Measurements from ENCODE around the gene TMEM109. TPM values are rescaled to one million over a fixed set of nuclear protein-coding genes. Genes with fewer than 3 reads are reported as not detected.

The TMEM109 gene
- total RNA-seq, 4 donors from 2014 or later: 79.6 to 150 (median 88.7) TPM

GRCh38 chr11:60970369-60970774 is 56.4 kb downstream of the TMEM109 start:
- DNase-seq (ENCODE audit: low spot score) (no peak), ATAC-seq (ENCODE audit: low FRiP score) (no peak)
- TF ChIP-seq CTCF (IDR thresholded peaks at IDR 0.05): peak in 1 of 3 donors; percentile 51

DNA sequence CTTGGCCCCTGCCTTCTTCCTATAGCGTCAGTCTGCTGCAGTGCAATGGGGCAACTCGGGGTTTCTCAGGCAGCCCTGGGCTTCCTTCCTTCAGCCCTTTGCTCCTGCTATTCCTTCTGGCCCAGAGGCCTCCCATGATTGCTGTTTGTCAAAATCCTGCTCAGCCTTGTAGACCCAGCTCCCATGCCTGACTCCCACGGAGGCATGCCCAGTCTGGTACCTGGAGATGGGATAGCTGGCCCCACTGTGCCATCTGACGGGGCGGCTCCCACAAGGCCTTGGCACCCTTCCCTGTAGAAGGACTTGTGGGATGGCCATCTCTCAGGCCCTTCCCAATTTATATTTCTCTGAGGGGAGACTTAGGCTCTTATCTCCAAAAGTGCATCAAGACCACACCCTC is 56.9 kb downstream of the TMEM109 start:
- TF ChIP-seq CTCF (IDR thresholded peaks at IDR 0.05): no peak
- no peak for ATAC-seq (ENCODE audit: low FRiP score)
- DNase-seq (ENCODE audit: low spot score): no peak

DNA sequence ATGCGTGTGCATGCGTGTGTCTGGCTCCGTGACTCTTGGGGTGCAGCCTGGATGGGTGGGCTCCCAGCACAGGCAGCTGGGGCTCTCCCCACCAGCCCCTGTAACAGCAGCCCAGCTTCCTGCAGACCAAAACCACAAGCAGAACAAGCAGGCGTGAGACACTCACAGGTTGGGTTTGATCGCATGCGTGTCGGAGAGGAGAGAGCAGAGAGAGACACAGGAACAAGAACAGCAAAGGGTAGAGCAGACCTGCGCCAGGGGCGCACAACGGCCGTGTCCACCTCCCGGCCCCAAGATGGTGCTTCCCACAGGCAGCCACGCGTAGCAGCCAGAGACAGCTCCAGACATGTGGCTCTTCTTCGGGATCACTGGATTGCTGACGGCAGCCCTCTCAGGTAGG is 57.6 kb downstream of the TMEM109 start, which contains the start of gene CD6:
Gene CD6, plus strand, starts transcription at position 161 of the 400 bp plus-strand sequence. Its CDS starts 186 bp downstream, at position 347.
- ATAC-seq (ENCODE audit: low FRiP score): no peak
- no peak for DNase-seq (ENCODE audit: low spot score)
- TF ChIP-seq CTCF (IDR thresholded peaks at IDR 0.05): no peak

DNA sequence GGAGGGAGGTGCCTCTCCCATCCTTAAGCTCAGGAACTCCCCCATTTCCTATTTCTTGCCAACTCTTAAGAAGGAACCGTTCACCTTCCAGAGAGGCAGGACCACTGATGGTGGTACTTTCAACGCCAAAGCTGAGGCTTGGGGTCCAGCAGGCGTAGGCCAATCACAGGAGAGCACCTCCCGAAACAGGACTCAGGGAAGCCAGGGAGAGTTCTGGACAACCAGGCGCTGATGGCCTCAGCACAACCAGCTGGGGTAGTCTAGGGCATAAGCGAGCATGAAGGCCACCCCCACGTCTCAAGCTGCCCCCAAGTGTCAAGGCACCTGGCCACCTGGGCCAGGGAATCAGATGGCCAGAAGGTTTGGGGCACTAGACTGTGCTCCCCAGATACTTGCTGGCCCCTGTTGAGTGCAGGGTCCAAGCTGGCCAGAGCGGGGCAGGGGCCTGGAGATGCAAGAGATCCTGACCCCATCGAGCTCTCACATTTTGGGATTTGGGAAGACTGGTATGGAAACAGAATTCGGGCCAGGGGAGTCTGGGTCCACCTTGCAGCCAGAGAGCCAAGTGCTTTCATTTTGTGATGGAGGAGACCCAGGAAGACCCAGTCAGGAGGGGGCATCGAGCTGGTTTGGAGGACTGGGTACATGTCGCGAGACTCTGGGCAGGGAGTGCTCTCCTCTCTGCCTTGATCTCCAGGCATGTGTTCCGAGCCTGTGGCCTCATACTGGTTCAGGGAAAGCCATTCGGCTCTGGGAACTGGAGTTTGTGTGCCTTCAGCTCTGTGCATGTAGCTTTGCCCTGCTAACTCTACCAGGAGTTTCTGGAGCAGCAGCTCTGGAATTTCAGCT is 58.4 kb downstream of the TMEM109 start:
- TF ChIP-seq CTCF (IDR thresholded peaks at IDR 0.05): no peak
- DNase-seq (ENCODE audit: low spot score) (no peak), ATAC-seq (ENCODE audit: low FRiP score) (peak; percentile 21)

Other genes with a start within 250 kb of the TMEM109 start
- gene MS4A8, start 214.5 kb upstream of the TMEM109 start, total RNA-seq: not detected
- not detected for gene MS4A18, start 189.4 kb upstream of the TMEM109 start, total RNA-seq
- not detected for gene MS4A15, start 157.3 kb upstream of the TMEM109 start, total RNA-seq
- gene MS4A10, start 128.8 kb upstream of the TMEM109 start, total RNA-seq: not detected
- gene CCDC86, start 72.0 kb upstream of the TMEM109 start, total RNA-seq: 10 to 100 TPM; 17.5 to 68.6 (median 22.5) TPM
- gene PTGDR2, start 58.2 kb upstream of the TMEM109 start, total RNA-seq: 1 to 10 TPM in 1 of 4 donors, under 1 TPM in 1, not detected in 2; 0.28 to 1.1 TPM
- gene ZP1, start 46.6 kb upstream of the TMEM109 start, total RNA-seq: 1 to 10 TPM in 2 of 4 donors, not detected in 2; 2.2 to 3.0 TPM
- 10 to 100 TPM; 50.3 to 93.9 (median 58.0) TPM for gene PRPF19, start 7.6 kb upstream of the TMEM109 start, total RNA-seq
- 10 to 100 TPM in 1 of 4 donors, 1 to 10 TPM in 3; 2.9 to 11.3 (median 6.7) TPM for gene TMEM132A, start 10.3 kb downstream of the TMEM109 start, total RNA-seq
- 10 to 100 TPM; 17.6 to 56.0 (median 32.3) TPM for gene SLC15A3, start 38.0 kb downstream of the TMEM109 start, total RNA-seq
- gene CD6, start 57.5 kb downstream of the TMEM109 start, total RNA-seq: 1 to 10 TPM in 3 of 4 donors, under 1 TPM in 1; 0.79 to 6.5 (median 2.2) TPM
- 1 to 10 TPM in 3 of 4 donors, under 1 TPM in 1; 0.37 to 5.4 (median 2.0) TPM for gene CD5, start 188.3 kb downstream of the TMEM109 start, total RNA-seq
- gene VPS37C, start 247.3 kb downstream of the TMEM109 start, total RNA-seq: 10 to 100 TPM in 3 of 4 donors, 1 to 10 TPM in 1; 9.3 to 17.5 (median 12.6) TPM